Mucosa of descending colon (tissue), 3 donors: ENCODE measurements around the gene RICTOR. TPM values are rescaled to one million over a fixed set of nuclear protein-coding genes. Genes with fewer than 3 reads are reported as not detected.

Experiments
- ATAC-seq: fragments of 200-7000 bp; cut with Tn5 transposase; one replicate; pipeline ENCODE4 v1.9.1; 2020; ENCODE audit warnings: mild to moderate bottlenecking, moderate library complexity
- DNase-seq, 3 donors: peaks; one replicate each; pipeline ENCODE4 v3.0.0-alpha.2; 2020
- H3K36me3 ChIP-seq: fragments of 200-600 bp; one replicate; pipeline ENCODE4 v1.8.0; 2021; ENCODE audit warnings: low read depth, mild to moderate bottlenecking
- H3K4me1 ChIP-seq: fragments of 200-600 bp; one replicate; pipeline ENCODE4 v1.8.0; 2021; ENCODE audit warnings: low read depth, mild to moderate bottlenecking
- H3K4me3 ChIP-seq: fragments of 200-600 bp; one replicate; pipeline ENCODE4 v1.8.0; 2021; ENCODE audit warnings: mild to moderate bottlenecking
- H3K9me3 ChIP-seq: fragments of 200-600 bp; one replicate; pipeline ENCODE4 v1.8.0; 2021; ENCODE audit warnings: mild to moderate bottlenecking
- intact Hi-C, 2 donors: fragments of 100-400 bp; cut with DNase I in 1 of 2; cut with micrococcal nuclease in 1 of 2; formaldehyde crosslinking; loops; one replicate each; pipeline versions ENCODE4 v1.11.0 to v1.11.1; 2022; cut with DNase I, micrococcal nuclease
- total RNA-seq, 3 donors: library from RNA; stranded (reverse); fragmentation: NEBNext Ultra II Directional in 2 of 3; extraction: Animal tissue kit (Norgen Biotek cat#: 25700) in 2 of 3; gene quantifications; one replicate each; pipeline versions ENCODE4 v1.2.1 to v1.2.4, GENCODE V29; 2021 to 2023
- TF ChIP-seq, protein P1 (sequence below): fragments of 200-600 bp; IDR thresholded peaks from one replicate; pipeline ENCODE4 v1.8.0; 2022; ENCODE audit warnings: antibody characterized with exemption, mild to moderate bottlenecking
- donor health status: DM: no; HTN: no; CAD: no; lungs with moderate emphysema.
- donor health status: DM: no; HTN: no; CAD: no.
- donor health status: DM: no; HTN: yes; CAD: no.

The RICTOR gene
- total RNA-seq, 3 donors from 2014 or later, result 24.3 to 41.9 (median 36.5) TPM

DNA sequence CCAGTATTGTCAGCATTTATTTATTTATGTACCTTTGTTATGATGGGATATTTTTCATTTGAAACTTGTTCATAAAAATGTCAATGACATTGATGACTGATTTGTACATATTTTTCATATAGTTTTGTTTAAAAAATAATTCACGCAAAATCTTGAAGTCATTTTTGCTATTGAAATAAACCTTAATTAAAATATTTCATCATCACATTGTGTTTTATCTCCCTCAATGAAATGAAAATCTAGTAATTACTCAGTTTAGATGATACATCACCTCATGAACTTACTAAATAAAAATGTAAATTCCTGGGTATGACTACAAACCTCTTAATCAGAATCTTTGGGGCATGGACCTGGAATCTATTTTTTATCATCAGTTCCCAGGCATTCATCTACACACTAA is 138.8 kb downstream of the RICTOR start:
- no peaks in the 10 kb centered on the region for H3K9me3 ChIP-seq
- H3K36me3 ChIP-seq, result no peaks in the 10 kb centered on the region
- H3K4me1 ChIP-seq, result no peaks in the 10 kb centered on the region
- no peak for DNase-seq
- no peak for ATAC-seq
- TF ChIP-seq, protein P1, sequence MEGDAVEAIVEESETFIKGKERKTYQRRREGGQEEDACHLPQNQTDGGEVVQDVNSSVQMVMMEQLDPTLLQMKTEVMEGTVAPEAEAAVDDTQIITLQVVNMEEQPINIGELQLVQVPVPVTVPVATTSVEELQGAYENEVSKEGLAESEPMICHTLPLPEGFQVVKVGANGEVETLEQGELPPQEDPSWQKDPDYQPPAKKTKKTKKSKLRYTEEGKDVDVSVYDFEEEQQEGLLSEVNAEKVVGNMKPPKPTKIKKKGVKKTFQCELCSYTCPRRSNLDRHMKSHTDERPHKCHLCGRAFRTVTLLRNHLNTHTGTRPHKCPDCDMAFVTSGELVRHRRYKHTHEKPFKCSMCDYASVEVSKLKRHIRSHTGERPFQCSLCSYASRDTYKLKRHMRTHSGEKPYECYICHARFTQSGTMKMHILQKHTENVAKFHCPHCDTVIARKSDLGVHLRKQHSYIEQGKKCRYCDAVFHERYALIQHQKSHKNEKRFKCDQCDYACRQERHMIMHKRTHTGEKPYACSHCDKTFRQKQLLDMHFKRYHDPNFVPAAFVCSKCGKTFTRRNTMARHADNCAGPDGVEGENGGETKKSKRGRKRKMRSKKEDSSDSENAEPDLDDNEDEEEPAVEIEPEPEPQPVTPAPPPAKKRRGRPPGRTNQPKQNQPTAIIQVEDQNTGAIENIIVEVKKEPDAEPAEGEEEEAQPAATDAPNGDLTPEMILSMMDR, result no peak
- intact Hi-C loops, result no loop called here
- no peak overlapping the region for H3K4me3 ChIP-seq

DNA sequence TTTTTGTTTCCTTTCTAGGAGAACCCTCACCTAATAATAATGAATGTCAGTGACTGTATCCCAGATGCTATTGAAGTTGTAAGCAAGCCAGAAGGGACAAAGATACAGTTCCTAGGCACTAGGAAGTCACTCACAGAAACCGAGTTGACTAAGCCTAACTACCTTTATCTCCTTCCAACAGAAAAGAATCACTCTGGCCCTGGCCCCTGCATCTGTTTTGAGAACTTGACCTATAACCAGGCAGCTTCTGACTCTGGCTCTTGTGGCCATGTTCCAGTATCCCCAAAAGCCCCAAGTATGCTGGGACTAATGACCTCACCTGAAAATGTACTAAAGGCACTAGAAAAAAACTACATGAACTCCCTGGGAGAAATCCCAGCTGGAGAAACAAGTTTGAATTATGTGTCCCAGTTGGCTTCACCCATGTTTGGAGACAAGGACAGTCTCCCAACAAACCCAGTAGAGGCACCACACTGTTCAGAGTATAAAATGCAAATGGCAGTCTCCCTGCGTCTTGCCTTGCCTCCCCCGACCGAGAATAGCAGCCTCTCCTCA is 141.3 kb downstream of the RICTOR start:
- H3K4me1 ChIP-seq, result no peaks in the 10 kb centered on the region
- intact Hi-C loops, result no loop called here
- ATAC-seq (no peak), DNase-seq (no peak)
- no peaks in the 10 kb centered on the region for H3K36me3 ChIP-seq
- no peaks in the 10 kb centered on the region for H3K9me3 ChIP-seq
- H3K4me3 ChIP-seq, result no peak overlapping the region
- TF ChIP-seq, protein P1, result no peak

DNA sequence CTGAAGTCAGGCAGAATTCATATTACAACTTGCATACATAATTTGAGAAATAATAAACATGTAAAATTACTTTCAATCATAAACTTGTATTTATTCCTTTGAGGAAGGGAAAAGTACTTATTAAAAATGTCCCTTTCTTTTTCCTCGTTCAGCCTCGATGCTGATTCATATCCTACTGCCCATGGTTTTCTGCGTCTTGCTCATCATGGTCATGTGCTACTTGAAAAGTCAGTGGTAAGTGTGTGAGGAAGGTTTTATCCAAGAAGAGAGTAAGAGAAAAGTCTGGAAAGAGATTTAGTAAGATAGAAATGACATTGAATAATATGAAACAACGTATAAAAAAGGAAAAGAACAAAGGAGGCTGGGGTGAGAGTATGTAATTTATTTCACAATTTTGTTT is 142.5 kb downstream of the RICTOR start:
- intact Hi-C loops, result no loop called here
- no peaks in the 10 kb centered on the region for H3K9me3 ChIP-seq
- no peak for DNase-seq
- H3K4me3 ChIP-seq, result no peak overlapping the region
- H3K36me3 ChIP-seq, result no peaks in the 10 kb centered on the region
- no peak for ATAC-seq
- TF ChIP-seq, protein P1, result no peak
- no peaks in the 10 kb centered on the region for H3K4me1 ChIP-seq

DNA sequence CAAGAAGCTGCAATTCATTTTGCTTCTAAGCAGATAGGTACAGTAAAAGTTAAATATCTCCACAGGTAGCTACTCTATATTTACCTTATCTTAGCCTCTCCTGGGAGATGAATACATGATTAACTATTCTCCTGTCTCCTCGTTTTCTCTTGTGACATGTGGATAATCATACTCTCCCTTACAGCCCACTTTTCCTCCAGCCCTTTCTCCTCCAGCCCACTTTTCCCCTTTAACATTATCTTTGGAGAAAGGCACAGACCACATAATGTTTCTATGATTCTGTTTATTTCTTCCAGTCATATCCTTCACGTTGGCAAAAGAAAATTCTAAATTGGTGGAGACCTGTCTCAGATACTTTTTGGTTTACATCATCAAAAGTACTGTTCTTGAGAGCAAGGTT is 144.4 kb downstream of the RICTOR start:
- intact Hi-C loops, result no loop called here
- Histone ChIP-seq H3K4me1 (no peaks in the 10 kb centered on the region), H3K4me3 (no peak overlapping the region), H3K9me3 (no peaks in the 10 kb centered on the region), H3K36me3 (no peaks in the 10 kb centered on the region)
- ATAC-seq, result no peak
- TF ChIP-seq, protein P1, result no peak
- no peak for DNase-seq

DNA sequence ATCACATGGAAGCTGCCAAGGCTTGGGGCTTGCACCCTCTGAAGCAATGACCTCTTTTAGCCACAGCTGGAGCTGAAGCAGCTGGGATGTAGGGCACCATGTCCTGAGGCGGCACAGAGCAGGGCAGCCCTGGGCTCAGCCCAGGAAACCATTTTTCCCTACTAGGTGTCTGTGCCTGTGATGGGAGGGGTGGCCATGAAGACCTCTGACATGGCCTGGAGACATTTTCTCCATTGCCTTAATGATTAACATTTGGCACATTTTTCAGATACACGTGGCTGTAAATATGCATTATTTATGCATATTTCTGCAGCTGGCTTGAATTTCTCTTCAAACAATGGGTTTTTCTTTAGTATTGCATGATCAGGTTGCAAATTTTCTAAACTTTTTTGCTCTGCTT is 146.7 kb downstream of the RICTOR start:
- no peaks in the 10 kb centered on the region for H3K9me3 ChIP-seq
- TF ChIP-seq, protein P1, result no peak
- no peaks in the 10 kb centered on the region for H3K4me1 ChIP-seq
- no peaks in the 10 kb centered on the region for H3K36me3 ChIP-seq
- ATAC-seq (no peak), DNase-seq (no peak)
- intact Hi-C loops, result no loop called here
- no peak overlapping the region for H3K4me3 ChIP-seq

DNA sequence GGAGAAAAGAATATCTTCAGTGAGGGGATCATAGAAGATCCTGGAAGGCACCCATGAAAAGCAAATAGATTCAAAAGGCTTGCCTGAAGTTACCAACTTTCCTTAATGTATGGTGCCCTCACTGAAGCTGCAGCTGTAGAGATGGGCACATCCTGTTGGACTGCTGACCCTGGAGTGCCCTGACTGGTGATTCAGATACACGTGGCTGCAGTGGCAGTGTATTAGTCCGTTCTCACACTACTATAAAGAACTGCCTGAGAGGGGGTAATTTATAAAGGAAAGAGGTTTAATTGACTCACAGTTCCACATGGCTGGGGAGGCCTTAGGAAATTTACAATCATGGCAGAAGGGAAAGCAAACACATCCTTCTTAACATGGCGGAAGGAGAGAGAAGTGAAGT is 148.1 kb downstream of the RICTOR start:
- intact Hi-C loops, result no loop called here
- ATAC-seq, result no peak

More for the DNA sequence above, 148.1 kb downstream of the RICTOR start:
- Histone ChIP-seq H3K4me3 (no peak overlapping the region), H3K4me1 (no peaks in the 10 kb centered on the region), H3K36me3 (no peaks in the 10 kb centered on the region), H3K9me3 (no peaks in the 10 kb centered on the region)
- no peak for DNase-seq
- TF ChIP-seq, protein P1, result no peak
